ENCODE measurements around the gene MCOLN3. TPM values are rescaled to one million over a fixed set of nuclear protein-coding genes. Genes with fewer than 3 reads are reported as not detected.
A peak's percentile ranks its signal among the peaks of the same experiment; 100 is the strongest.

MCOLN3 gene
- total RNA-seq, 2 experiments from 2014 or later, result 1.6 TPM

DNA sequence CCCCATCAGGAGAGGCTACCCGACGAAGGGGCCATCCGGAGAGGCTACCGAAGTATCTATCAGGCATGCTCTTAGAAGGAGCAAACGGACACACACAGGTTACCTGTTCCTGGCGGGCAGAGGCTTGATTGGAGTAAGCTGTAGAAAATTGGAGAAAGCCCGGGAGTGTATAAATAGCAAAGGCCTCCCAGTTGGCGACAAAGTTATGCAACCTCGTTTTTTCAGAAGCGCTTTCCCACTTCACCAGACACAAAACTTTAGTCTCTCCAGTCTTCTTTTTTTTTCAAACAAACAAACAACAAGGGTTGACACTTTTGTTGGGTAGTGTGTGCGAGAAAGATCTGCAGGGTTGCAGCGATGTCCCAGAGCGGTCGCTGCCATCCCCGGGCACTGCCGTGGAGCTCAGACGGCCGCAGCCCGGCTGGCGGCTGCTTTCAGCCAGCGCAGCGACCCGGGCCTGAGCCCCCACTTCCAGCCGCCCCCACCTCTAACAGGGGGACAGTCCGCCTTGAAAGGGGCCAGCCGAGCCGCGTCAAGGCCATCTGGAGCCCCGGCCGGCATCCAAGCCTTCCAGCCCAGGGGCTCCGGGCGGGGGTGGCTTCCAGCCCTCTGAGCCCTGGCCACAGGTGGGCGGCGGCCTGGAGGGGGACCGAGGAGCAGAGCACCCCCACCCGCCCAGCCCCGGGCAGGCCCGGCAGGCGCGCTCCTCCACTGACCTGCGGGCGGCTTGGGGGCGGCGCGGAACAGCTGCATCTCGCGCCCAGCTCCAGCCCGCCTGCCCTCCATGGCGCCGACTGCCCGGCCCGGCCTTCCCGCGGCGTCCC lies 616 bp downstream of the MCOLN3 start:
- ATAC-seq (peak; percentile 72), DNase-seq (peak; percentile 22)
- Mint-ChIP-seq H3K36me3 (ENCODE audit: low read depth) (no peaks in the 10 kb centered on the region), H3K27ac (no peak overlapping the region), H3K4me3 (peak overlapping the region; percentile 51), H3K4me1 (ENCODE audit: low read depth) (peaks cover 28% of the 10 kb centered on the region), H3K27me3 (ENCODE audit: low read depth) (peaks cover 46% of the 10 kb centered on the region), H3K9me3 (ENCODE audit: insufficient read depth) (no peaks in the 10 kb centered on the region)
- ChIA-PET CTCF (interaction anchor here (0.7 to 2.2 kb wide), 4 partner anchors 14 to 212 kb away, joined by 3 to 6 read pairs (median 3); partner anchors contain the start of gene C1orf52), POLR2A (no interaction called here)

DNA sequence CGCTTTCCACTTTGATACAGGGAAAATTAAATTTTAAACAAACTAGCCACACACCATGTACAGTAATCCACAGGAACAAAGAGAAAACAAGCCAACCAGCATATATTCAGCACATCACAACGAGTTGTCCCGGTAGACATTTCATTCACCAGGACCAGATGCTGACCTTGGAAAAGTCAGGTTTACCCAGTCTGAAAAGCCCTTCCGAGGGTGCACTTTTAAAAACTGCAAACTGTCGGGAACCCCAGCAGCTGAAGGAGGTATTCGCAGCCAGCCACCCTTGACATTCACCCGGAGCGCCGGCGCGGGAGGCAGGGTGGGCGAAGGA lies 1.2 kb downstream of the MCOLN3 start:
- no peak for ATAC-seq

GRCh38 chr1:85042413-85042812 lies 5.9 kb downstream of the MCOLN3 start:
- ChIA-PET CTCF (interaction anchor here (1.0 to 1.5 kb wide), 3 partner anchors 20 to 217 kb away, joined by 3 to 8 read pairs (median 4); partner anchors contain the start of gene C1orf52), POLR2A (no interaction called here)
- Mint-ChIP-seq H3K27me3 (ENCODE audit: low read depth) (peaks cover 46% of the 10 kb centered on the region), H3K36me3 (ENCODE audit: low read depth) (no peaks in the 10 kb centered on the region), H3K4me3 (no peak overlapping the region), H3K9me3 (ENCODE audit: insufficient read depth) (no peaks in the 10 kb centered on the region), H3K27ac (no peak overlapping the region), H3K4me1 (ENCODE audit: low read depth) (peaks cover 4% of the 10 kb centered on the region)
- ATAC-seq (no peak), DNase-seq (no peak)

More for the DNA sequence above, 1.2 kb downstream of the MCOLN3 start:
- Mint-ChIP-seq H3K36me3 (ENCODE audit: low read depth) (no peaks in the 10 kb centered on the region), H3K27me3 (ENCODE audit: low read depth) (peaks cover 51% of the 10 kb centered on the region), H3K4me3 (peak overlapping the region; percentile 51), H3K4me1 (ENCODE audit: low read depth) (peaks cover 28% of the 10 kb centered on the region), H3K27ac (no peak overlapping the region), H3K9me3 (ENCODE audit: insufficient read depth) (no peaks in the 10 kb centered on the region)
- no peak for DNase-seq
- POLR2A ChIA-PET, result no interaction called here
- CTCF ChIA-PET, result interaction anchor here (0.7 to 2.2 kb wide), 4 partner anchors 15 to 212 kb away, joined by 3 to 6 read pairs (median 3); partner anchors contain the start of gene C1orf52

DNA sequence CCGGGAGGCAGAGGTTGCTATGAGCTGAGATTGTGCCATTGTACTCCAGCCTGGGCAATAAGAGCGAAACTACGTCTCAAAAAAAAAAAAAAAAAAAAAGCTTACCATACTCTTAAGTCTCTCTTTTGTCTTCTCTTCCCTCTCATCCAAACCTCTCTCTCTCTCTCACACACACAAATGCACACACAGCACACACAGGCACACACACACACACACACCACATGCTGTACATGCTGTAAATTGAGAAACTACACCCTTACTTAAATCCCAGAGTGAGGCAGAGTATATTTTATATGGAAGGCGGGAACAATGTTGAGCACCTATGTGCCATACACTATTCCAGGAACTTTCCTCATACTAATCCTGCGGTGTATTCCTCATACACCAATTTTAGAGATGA lies 6.5 kb downstream of the MCOLN3 start:
- ATAC-seq (no peak), DNase-seq (no peak)
- H3K4me3 Mint-ChIP-seq, result no peak overlapping the region
- CTCF ChIA-PET, result interaction anchor here (1.5 to 1.6 kb wide), 2 partner anchors 97 kb away, joined by 8 read pairs; no protein-coding TSS in a partner anchor
- H3K9me3 Mint-ChIP-seq (ENCODE audit: insufficient read depth), result no peaks in the 10 kb centered on the region
- POLR2A ChIA-PET, result no interaction called here
- H3K27me3 Mint-ChIP-seq (ENCODE audit: low read depth), result peaks cover 40% of the 10 kb centered on the region
- H3K27ac Mint-ChIP-seq, result no peak overlapping the region
- H3K4me1 Mint-ChIP-seq (ENCODE audit: low read depth), result no peaks in the 10 kb centered on the region
- no peaks in the 10 kb centered on the region for H3K36me3 Mint-ChIP-seq (ENCODE audit: low read depth)

DNA sequence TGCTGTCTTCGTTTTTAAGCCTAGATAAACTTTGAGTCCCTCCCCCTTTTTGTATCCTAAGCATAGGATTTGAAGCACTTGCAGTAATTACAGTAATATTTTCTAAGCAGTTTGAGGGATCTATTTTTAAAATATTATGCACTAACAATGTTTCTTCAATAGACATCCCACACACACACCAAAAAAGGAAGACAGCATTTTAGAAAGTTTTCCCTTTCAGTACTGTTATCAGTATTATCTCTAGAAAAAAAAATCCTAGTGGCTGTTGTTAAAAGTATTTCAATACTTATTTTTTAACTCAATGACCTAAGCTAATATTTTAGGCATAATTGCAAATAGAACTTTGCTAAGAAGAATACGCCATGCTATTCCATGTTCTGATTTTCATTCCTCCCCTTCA lies 15.1 kb downstream of the MCOLN3 start:
- CTCF ChIA-PET, result interaction anchor here (0.9 to 2.5 kb wide), 2 partner anchors 11 to 88 kb away, joined by 3 to 16 read pairs; no protein-coding TSS in a partner anchor
- no peak for ATAC-seq
- no peaks in the 10 kb centered on the region for H3K36me3 Mint-ChIP-seq (ENCODE audit: low read depth)
- POLR2A ChIA-PET, result no interaction called here
- DNase-seq, result no peak
- no peaks in the 10 kb centered on the region for H3K9me3 Mint-ChIP-seq (ENCODE audit: insufficient read depth)
- no peak overlapping the region for H3K27ac Mint-ChIP-seq
- H3K4me1 Mint-ChIP-seq (ENCODE audit: low read depth), result no peaks in the 10 kb centered on the region
- no peak overlapping the region for H3K4me3 Mint-ChIP-seq
- H3K27me3 Mint-ChIP-seq (ENCODE audit: low read depth), result peaks cover 13% of the 10 kb centered on the region

DNA sequence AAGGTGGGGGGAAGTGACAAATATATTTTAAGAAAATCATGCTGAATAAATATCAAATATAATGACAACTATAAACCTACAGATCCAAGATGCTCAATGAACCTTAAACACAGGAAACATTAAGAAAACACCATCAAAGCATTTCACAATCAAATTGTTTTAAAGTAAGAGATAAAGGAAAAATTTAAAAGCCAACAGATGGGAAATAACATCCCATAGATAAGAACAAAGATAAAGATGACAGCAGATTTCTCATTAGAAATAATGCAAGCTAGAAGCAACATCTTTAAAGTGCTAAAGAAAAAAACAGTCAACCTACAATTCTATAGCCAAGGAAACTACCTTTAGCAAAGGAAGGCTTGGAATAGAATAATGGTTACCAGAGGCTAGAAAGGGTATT lies 17.8 kb downstream of the MCOLN3 start:
- no peaks in the 10 kb centered on the region for H3K9me3 Mint-ChIP-seq (ENCODE audit: insufficient read depth)

DNA sequence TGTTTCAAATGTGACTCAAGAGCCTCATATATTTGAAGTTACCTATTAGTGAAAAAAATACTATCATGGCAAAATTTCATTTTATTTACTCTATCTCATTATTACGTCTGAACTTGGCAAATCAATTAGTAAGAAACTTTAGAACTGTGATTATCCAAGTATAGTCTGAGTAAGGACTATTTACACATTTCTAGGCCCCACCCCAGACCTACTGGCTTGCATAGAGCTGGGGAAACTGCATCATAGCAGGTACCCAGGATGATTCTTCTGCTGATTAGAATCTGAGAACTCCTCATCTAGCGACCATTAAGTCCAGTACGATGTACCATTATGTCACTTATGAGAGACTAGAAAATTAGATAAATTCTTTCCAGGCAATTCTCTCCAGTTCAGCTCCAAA lies 20.1 kb downstream of the MCOLN3 start:
- no peaks in the 10 kb centered on the region for H3K9me3 Mint-ChIP-seq (ENCODE audit: insufficient read depth)
- ChIA-PET CTCF (interaction anchor here (0.6 to 11.0 kb wide), 21 partner anchors 9 to 231 kb away, joined by 3 to 279 read pairs (median 6); partner anchors contain the start of genes C1orf52 and MCOLN2), POLR2A (interaction anchor here (1.6 kb wide), 1 partner anchor 83 kb away, joined by 12 read pairs; no protein-coding TSS in a partner anchor)
- H3K4me3 Mint-ChIP-seq, result no peak overlapping the region
- H3K27me3 Mint-ChIP-seq (ENCODE audit: low read depth), result peaks cover 2% of the 10 kb centered on the region
- DNase-seq (no peak), ATAC-seq (no peak)
- no peaks in the 10 kb centered on the region for H3K36me3 Mint-ChIP-seq (ENCODE audit: low read depth)
- H3K27ac Mint-ChIP-seq, result no peak overlapping the region
- peaks cover 10% of the 10 kb centered on the region for H3K4me1 Mint-ChIP-seq (ENCODE audit: low read depth)

More for the DNA sequence above, 17.8 kb downstream of the MCOLN3 start:
- Mint-ChIP-seq H3K27ac (no peak overlapping the region), H3K4me1 (ENCODE audit: low read depth) (peaks cover 10% of the 10 kb centered on the region), H3K4me3 (no peak overlapping the region), H3K27me3 (ENCODE audit: low read depth) (peaks cover 7% of the 10 kb centered on the region), H3K36me3 (ENCODE audit: low read depth) (no peaks in the 10 kb centered on the region)
- POLR2A ChIA-PET, result no interaction called here
- no peak for ATAC-seq
- DNase-seq, result no peak
- CTCF ChIA-PET, result interaction anchor here (2.1 kb wide), 1 partner anchor 86 kb away, joined by 28 read pairs; no protein-coding TSS in a partner anchor

DNA sequence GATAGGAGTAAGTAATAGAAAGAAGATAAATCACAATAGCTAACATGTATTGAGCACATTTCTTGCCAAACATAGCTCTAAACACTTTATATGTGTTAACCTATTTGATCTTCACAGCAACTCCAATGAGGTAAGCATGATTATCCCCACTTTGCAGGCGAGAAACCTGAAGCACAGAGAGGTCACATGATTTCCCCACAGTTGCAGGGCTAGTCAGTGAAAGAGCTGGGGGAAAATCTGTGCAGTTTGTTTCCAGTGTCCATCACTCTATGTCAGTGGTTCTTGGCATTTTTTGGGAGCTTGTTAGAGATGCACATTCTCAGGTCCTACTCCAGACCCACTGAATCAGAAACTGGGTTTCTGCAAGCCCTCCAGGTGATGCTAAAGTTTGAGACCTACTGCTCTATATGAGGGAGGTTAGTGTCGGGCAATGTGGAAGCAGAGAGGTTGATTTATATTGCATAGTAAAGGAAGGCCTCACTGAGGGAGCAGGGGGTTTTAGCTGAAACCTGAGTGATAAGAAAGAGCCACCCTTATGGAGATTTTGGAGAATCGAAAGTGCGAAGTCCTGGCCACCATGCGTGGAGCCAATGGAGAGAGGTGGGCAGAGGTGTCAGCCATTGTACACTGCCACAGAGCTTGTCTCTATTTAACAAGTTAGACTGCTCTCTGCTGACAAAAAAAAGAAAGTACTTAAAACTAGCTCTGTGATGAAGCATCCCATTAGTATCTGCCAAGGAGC lies 20.9 kb downstream of the MCOLN3 start:
- ChIA-PET CTCF (interaction anchor here (0.6 to 11.0 kb wide), 29 partner anchors 9 to 232 kb away, joined by 3 to 279 read pairs (median 4); partner anchors contain the start of genes C1orf52 and MCOLN2), POLR2A (interaction anchor here (0.9 to 1.6 kb wide), 2 partner anchors 83 to 232 kb away, joined by 3 to 12 read pairs; partner anchors contain the start of gene C1orf52)
- DNase-seq (peak; percentile 34), ATAC-seq (peak; percentile 84)
- H3K27me3 Mint-ChIP-seq (ENCODE audit: low read depth), result no peaks in the 10 kb centered on the region
- H3K9me3 Mint-ChIP-seq (ENCODE audit: insufficient read depth), result no peaks in the 10 kb centered on the region
- no peaks in the 10 kb centered on the region for H3K36me3 Mint-ChIP-seq (ENCODE audit: low read depth)
- peaks cover 10% of the 10 kb centered on the region for H3K4me1 Mint-ChIP-seq (ENCODE audit: low read depth)
- no peak overlapping the region for H3K4me3 Mint-ChIP-seq
- H3K27ac Mint-ChIP-seq, result peak overlapping the region; percentile 20

DNA sequence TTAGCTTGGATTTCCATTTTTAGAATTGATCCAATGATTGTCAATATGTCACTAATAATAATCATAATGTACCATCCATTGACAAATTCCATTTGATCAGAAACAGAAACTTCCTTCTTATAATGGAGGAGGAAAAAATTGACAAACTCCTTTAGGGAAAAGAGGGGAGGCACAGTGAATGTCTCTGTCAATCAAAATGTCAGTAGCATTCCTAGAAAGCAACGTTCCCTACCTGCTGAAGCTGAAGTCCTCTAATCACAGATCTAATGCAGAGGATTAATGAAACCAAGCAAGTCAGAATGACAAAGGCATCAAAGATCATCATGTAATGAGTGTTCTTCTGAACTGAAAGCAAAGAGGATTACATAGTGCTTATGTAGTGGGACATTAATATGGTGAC lies 22.4 kb downstream of the MCOLN3 start:
- DNase-seq, result no peak
- peaks cover 10% of the 10 kb centered on the region for H3K4me1 Mint-ChIP-seq (ENCODE audit: low read depth)
- no peak overlapping the region for H3K4me3 Mint-ChIP-seq
- H3K9me3 Mint-ChIP-seq (ENCODE audit: insufficient read depth), result no peaks in the 10 kb centered on the region
- ChIA-PET POLR2A (no interaction called here), CTCF (interaction anchor here (1.5 to 11.0 kb wide), 2 partner anchors 82 to 229 kb away, joined by 6 to 279 read pairs; no protein-coding TSS in a partner anchor)
- no peak for ATAC-seq
- peaks cover 2% of the 10 kb centered on the region for H3K27me3 Mint-ChIP-seq (ENCODE audit: low read depth)
- H3K36me3 Mint-ChIP-seq (ENCODE audit: low read depth), result no peaks in the 10 kb centered on the region
- H3K27ac Mint-ChIP-seq, result no peak overlapping the region

GRCh38 chr1:85024736-85025135 lies 23.6 kb downstream of the MCOLN3 start:
- ChIA-PET POLR2A (no interaction called here), CTCF (interaction anchor here (0.9 to 11.0 kb wide), 3 partner anchors 80 to 230 kb away, joined by 3 to 279 read pairs (median 6); no protein-coding TSS in a partner anchor)
- no peaks in the 10 kb centered on the region for H3K36me3 Mint-ChIP-seq (ENCODE audit: low read depth)
- H3K4me3 Mint-ChIP-seq, result no peak overlapping the region
- ATAC-seq, result no peak
- H3K9me3 Mint-ChIP-seq (ENCODE audit: insufficient read depth), result no peaks in the 10 kb centered on the region
- peaks cover 10% of the 10 kb centered on the region for H3K4me1 Mint-ChIP-seq (ENCODE audit: low read depth)
- no peak overlapping the region for H3K27ac Mint-ChIP-seq
- H3K27me3 Mint-ChIP-seq (ENCODE audit: low read depth), result peaks cover 4% of the 10 kb centered on the region
- no peak for DNase-seq

DNA sequence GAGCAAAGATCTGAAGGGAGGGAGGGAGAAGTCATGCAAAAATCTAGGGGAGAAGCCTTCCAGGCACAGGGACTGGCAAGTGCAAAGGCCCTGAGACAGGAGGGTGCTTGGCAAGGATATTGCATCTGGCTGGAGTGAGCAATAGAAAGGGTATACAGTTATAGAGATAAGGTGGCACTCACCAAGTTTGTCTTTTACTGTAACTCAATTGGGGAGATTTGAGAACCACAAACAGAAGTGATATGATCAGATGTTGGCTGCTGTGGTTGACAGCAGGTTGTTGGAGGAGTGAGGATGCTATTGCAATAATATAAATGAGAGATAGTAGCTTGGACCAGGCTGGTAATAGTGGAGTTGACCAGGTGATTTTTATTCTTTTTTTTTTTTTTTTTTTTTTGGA lies 25.6 kb downstream of the MCOLN3 start:
- H3K4me3 Mint-ChIP-seq, result no peak overlapping the region
- H3K9me3 Mint-ChIP-seq (ENCODE audit: insufficient read depth), result no peaks in the 10 kb centered on the region
- peaks cover 6% of the 10 kb centered on the region for H3K27me3 Mint-ChIP-seq (ENCODE audit: low read depth)
- ChIA-PET CTCF (interaction anchor here (1.1 to 11.0 kb wide), 2 partner anchors 45 to 78 kb away, joined by 3 to 279 read pairs; no protein-coding TSS in a partner anchor), POLR2A (no interaction called here)
- H3K27ac Mint-ChIP-seq, result no peak overlapping the region
- no peaks in the 10 kb centered on the region for H3K36me3 Mint-ChIP-seq (ENCODE audit: low read depth)
- peaks cover 7% of the 10 kb centered on the region for H3K4me1 Mint-ChIP-seq (ENCODE audit: low read depth)
- peak; percentile 40 for ATAC-seq
- no peak for DNase-seq
